Liver (tissue), 9 donors: Measurements from ENCODE around the gene CALHM5. TPM values are rescaled to one million over a fixed set of nuclear protein-coding genes. Genes with fewer than 3 reads are reported as not detected.

Experiments used
- DNase-seq: peaks from one replicate; pipeline ENCODE4 v3.0.0-alpha.2; 2017; ENCODE audit warnings: low spot score
- H3K27ac ChIP-seq, 2 donors: one replicate each; pipeline ENCODE4 v1.7.0; 2013; ENCODE audit warnings: inconsistent platforms in 2 of 2, low read length in 2 of 2, control low read depth in 1 of 2, low read depth in 1 of 2, mild to moderate bottlenecking in 1 of 2
- H3K27me3 ChIP-seq, 4 donors: one replicate each; pipeline versions ENCODE4 v1.6.1 to v1.7.0; 2013; ENCODE audit warnings: low read length in 3 of 4, inconsistent platforms in 1 of 4, mild to moderate bottlenecking in 1 of 4, moderate library complexity in 1 of 4; ENCODE audit not compliant: control insufficient read depth in 4 of 4, insufficient read depth in 4 of 4
- H3K36me3 ChIP-seq, 4 donors: one replicate each; pipeline versions ENCODE4 v1.6.1 to v1.7.0; 2013; ENCODE audit warnings: low read length in 3 of 4, mild to moderate bottlenecking in 3 of 4, low read depth in 1 of 4, moderate library complexity in 1 of 4; ENCODE audit not compliant: control insufficient read depth in 4 of 4, insufficient read depth in 3 of 4
- H3K4me1 ChIP-seq, 4 donors: one replicate each; pipeline versions ENCODE4 v1.6.1 to v1.7.0; 2013; ENCODE audit warnings: low read length in 3 of 4, mild to moderate bottlenecking in 3 of 4, moderate library complexity in 1 of 4; ENCODE audit not compliant: control insufficient read depth in 4 of 4, insufficient read depth in 4 of 4
- H3K4me3 ChIP-seq, 3 donors: one replicate each; pipeline versions ENCODE4 v1.6.1 to v1.7.0; 2013; ENCODE audit warnings: low read length in 3 of 3, control low read depth in 1 of 3, low read depth in 1 of 3, mild to moderate bottlenecking in 1 of 3
- H3K9ac ChIP-seq, 2 donors: one replicate each; pipeline ENCODE4 v1.7.0; 2013; ENCODE audit warnings: low read length in 2 of 2, mild to moderate bottlenecking in 2 of 2, moderate library complexity in 2 of 2, control low read depth in 1 of 2, low read depth in 1 of 2
- H3K9me3 ChIP-seq, 4 donors: one replicate each; pipeline versions ENCODE4 v1.6.1 to v1.7.0; 2013; ENCODE audit warnings: low read length in 3 of 4; ENCODE audit not compliant: control insufficient read depth in 4 of 4
- ATF3 ChIP-seq: IDR thresholded peaks from 2 replicates; pipeline ENCODE4 v1.6.1; 2016; ENCODE audit warnings: antibody characterized with exemption
- CTCF ChIP-seq: fragments of 150-350 bp; IDR thresholded peaks from 2 replicates; pipeline ENCODE4 v1.5.1; 2017; ENCODE audit warnings: improper control_type of control experiment, low read depth, low read length; ENCODE audit not compliant: missing input control
- EGR1 ChIP-seq, 2 donors: IDR thresholded peaks; 2 replicates each; pipeline ENCODE4 v1.6.1; 2016 to 2018; ENCODE audit warnings: antibody characterized with exemption in 2 of 2, low read depth in 2 of 2
- HNF4A ChIP-seq, 2 donors: conservative IDR thresholded peaks; 2 replicates each; pipeline ENCODE4 v1.6.1; 2016; ENCODE audit warnings: antibody characterized with exemption in 2 of 2, mild to moderate bottlenecking in 2 of 2
- MAX ChIP-seq: IDR thresholded peaks from 2 replicates; pipeline ENCODE4 v1.6.1; 2016; ENCODE audit warnings: antibody characterized with exemption
- NR2F2 ChIP-seq: IDR thresholded peaks from 2 replicates; pipeline ENCODE4 v1.6.1; 2016; ENCODE audit warnings: antibody characterized with exemption
- RAD21 ChIP-seq, 2 donors: IDR thresholded peaks; 2 replicates each; pipeline ENCODE4 v1.6.1; 2016; ENCODE audit warnings: antibody characterized with exemption in 2 of 2, mild to moderate bottlenecking in 2 of 2
- REST ChIP-seq: IDR thresholded peaks from 2 replicates; pipeline ENCODE4 v1.6.1; 2016; ENCODE audit warnings: antibody characterized with exemption, mild to moderate bottlenecking
- RXRA ChIP-seq, 2 donors: IDR thresholded peaks; 2 replicates each; pipeline ENCODE4 v1.6.1; 2017 to 2018; ENCODE audit warnings: antibody characterized with exemption in 2 of 2, mild to moderate bottlenecking in 1 of 2
- ZBTB33 ChIP-seq: IDR thresholded peaks from 2 replicates; pipeline ENCODE4 v1.6.1; 2016; ENCODE audit warnings: antibody characterized with exemption
- WGBS: extraction: QIAGEN DNeasy Blood & Tissue Kit; methylation state at CpG from one replicate; pipeline ENCODE4 v1.1.7; 2013; 5-methylcytosine and 5-hydroxymethylcytosine counted together
- polyA plus RNA-seq, 2 donors: library from polyadenylated mRNA; stranded (reverse) in 1 of 2; unstranded in 1 of 2; fragments of 200-250 nt in 1 of 2; fragments of >200 nt in 1 of 2; fragmentation: Nextera tagmentation in 1 of 2; extraction: Ambion mirVana in 1 of 2; gene quantifications; one replicate each; pipeline versions ENCODE4 v1.2.1 to v1.2.3, GENCODE V29; 2013 to 2015
- total RNA-seq, 2 donors: library from RNA; depleted of rRNA; stranded (reverse); fragments of >200 nt; gene quantifications; one replicate each; pipeline ENCODE4 v1.2.3, GENCODE V29; 2014
- donor health status: healthy.
- donor health status: healthy.
- donor health status: healthy.
- donor health status: healthy.
- donor health status: healthy.

CALHM5 gene
- total and polyA plus RNA-seq, 4 donors, result 0.07 to 0.59 (median 0.45) TPM

- H3K4me3 ChIP-seq, result no peak overlapping the region
- WGBS, result 77% methylated on average over 5 of the region's 5 CpGs
Observed at GRCh38 chr6:116485559-116486184, 25.8 kb upstream of the CALHM5 start.

More at GRCh38 chr6:116485559-116486184, 25.8 kb upstream of the CALHM5 start:
- no peak for DNase-seq
- H3K9ac ChIP-seq, result no peak overlapping the region
- no peak overlapping the region for H3K27ac ChIP-seq
- H3K36me3 ChIP-seq, result no peaks in the 10 kb centered on the region
- no peaks in the 10 kb centered on the region for H3K27me3 ChIP-seq
- no peaks in the 10 kb centered on the region for H3K4me1 ChIP-seq
- no peaks in the 10 kb centered on the region for H3K9me3 ChIP-seq
- TF ChIP-seq EGR1 (IDR thresholded peaks at IDR 0.05; ENCODE audit: low read depth in 2 of 2), result no peak
- no peak for TF ChIP-seq ZBTB33
- TF ChIP-seq HNF4A (conservative IDR thresholded peaks at IDR 0.05), result no peak
- no peak for TF ChIP-seq REST
- no peak for TF ChIP-seq CTCF
- no peak for TF ChIP-seq MAX
- no peak for TF ChIP-seq ATF3
- no peak for TF ChIP-seq RXRA (IDR thresholded peaks at IDR 0.05)
- TF ChIP-seq NR2F2, result no peak
- TF ChIP-seq RAD21 (IDR thresholded peaks at IDR 0.05), result no peak
